OCI-LY3 (cell line): Measurements from ENCODE around the gene INSC.

Experiments
- H2AFZ ChIP-seq: fragments of 200-600, 300-600 bp; shearing (Covaris generic); 2 replicates; pipeline ENCODE4 v1.6.0; 2014; ENCODE audit warnings: antibody characterized with exemption, low read depth, low read length
- H3K27ac ChIP-seq: fragments of 200-600, 300-600 bp; sonication (generic); 2 replicates; pipeline ENCODE4 v1.5.1; 2014; ENCODE audit warnings: mild to moderate bottlenecking, low read length, moderate library complexity, mixed read lengths
- H3K27me3 ChIP-seq: fragments of 200-600, 300-600 bp; sonication (generic); 2 replicates; pipeline ENCODE4 v1.6.1; 2014; ENCODE audit warnings: low read depth, low read length, mixed read lengths
- H3K36me3 ChIP-seq: fragments of 200-600, 300-600 bp; sonication (generic); replicated peaks from 2 replicates; pipeline ENCODE3; 2014; ENCODE audit warnings: low read depth, low read length, mixed read lengths
- H3K4me1 ChIP-seq: fragments of 300-600, 200-600 bp; sonication (generic); 2 replicates; pipeline ENCODE4 v1.6.1; 2014; ENCODE audit warnings: low read length, mixed read lengths
- H3K4me2 ChIP-seq: fragments of 200-600, 300-600 bp; sonication (generic); 2 replicates; pipeline ENCODE4 v1.6.1; 2014; ENCODE audit warnings: low read length, mixed read lengths
- H3K4me3 ChIP-seq: fragments of 300-600, 200-600 bp; sonication (generic); 2 replicates; pipeline ENCODE4 v1.5.1; 2014; ENCODE audit warnings: antibody characterized with exemption, mild to moderate bottlenecking, low read length, moderate library complexity
- H3K79me2 ChIP-seq: fragments of 300-600, 200-600 bp; shearing (Covaris generic); 2 replicates; pipeline ENCODE4 v1.6.1; 2014; ENCODE audit warnings: mild to moderate bottlenecking, low read length, mixed read lengths
- H3K9ac ChIP-seq: fragments of 300-600, 200-600 bp; shearing (Covaris generic); 2 replicates; pipeline ENCODE4 v1.6.0; 2014; ENCODE audit warnings: mild to moderate bottlenecking, low read length, moderate library complexity
- H3K9me3 ChIP-seq: fragments of 200-600, 300-600 bp; shearing (Covaris generic); 2 replicates; pipeline ENCODE4 v1.6.1; 2014; ENCODE audit warnings: low read length, mixed read lengths; ENCODE audit not compliant: insufficient read depth
- H4K20me1 ChIP-seq: fragments of 200-600, 300-600 bp; sonication (generic); 2 replicates; pipeline ENCODE4 v1.6.1; 2016; ENCODE audit warnings: low read length, mixed read lengths; ENCODE audit not compliant: insufficient read depth
- EZH2phosphoT487 ChIP-seq: fragments of 200-600 bp; shearing (Covaris generic); IDR thresholded peaks from 2 replicates; pipeline ENCODE4 v1.6.1; 2018; ENCODE audit warnings: antibody characterized with exemption, mixed run types, low read depth
- TF ChIP-seq, protein P1 (sequence below): fragments of 200-600, 300-600 bp; sonication (generic); IDR thresholded peaks from 2 replicates; pipeline ENCODE4 v1.5.1; 2014; ENCODE audit warnings: antibody characterized with exemption, low read length, low read depth

INSC gene

GRCh38 chr11:15289723-15290122, 175.0 kb downstream of the INSC start:
- TF ChIP-seq EZH2phosphoT487 = no peak
- TF ChIP-seq, protein P1, sequence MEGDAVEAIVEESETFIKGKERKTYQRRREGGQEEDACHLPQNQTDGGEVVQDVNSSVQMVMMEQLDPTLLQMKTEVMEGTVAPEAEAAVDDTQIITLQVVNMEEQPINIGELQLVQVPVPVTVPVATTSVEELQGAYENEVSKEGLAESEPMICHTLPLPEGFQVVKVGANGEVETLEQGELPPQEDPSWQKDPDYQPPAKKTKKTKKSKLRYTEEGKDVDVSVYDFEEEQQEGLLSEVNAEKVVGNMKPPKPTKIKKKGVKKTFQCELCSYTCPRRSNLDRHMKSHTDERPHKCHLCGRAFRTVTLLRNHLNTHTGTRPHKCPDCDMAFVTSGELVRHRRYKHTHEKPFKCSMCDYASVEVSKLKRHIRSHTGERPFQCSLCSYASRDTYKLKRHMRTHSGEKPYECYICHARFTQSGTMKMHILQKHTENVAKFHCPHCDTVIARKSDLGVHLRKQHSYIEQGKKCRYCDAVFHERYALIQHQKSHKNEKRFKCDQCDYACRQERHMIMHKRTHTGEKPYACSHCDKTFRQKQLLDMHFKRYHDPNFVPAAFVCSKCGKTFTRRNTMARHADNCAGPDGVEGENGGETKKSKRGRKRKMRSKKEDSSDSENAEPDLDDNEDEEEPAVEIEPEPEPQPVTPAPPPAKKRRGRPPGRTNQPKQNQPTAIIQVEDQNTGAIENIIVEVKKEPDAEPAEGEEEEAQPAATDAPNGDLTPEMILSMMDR = no peak
- no peak overlapping the region for H3K27ac ChIP-seq

DNA sequence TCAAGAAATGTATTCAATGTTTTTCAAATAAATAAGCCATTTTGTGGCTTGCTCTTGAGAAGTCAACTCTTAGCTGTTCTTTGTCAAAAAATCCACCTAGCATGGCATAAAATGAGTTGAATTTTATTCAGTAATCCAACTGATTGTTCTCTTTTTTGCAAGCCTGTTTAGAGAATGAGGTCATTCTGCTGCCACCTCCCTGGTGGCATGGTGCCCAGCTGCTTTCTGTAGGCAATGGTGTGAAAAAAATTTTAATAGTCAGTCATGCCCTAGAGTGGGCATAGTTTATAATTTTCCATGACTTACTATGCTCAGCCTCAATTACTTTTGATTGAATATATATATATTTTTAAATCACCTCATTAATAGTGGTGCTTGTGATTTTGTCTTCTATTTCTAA, 177.2 kb downstream of the INSC start:
- Histone ChIP-seq H3K4me2 (no peak overlapping the region), H3K27ac (no peak overlapping the region), H3K4me1 (no peaks in the 10 kb centered on the region), H3K9ac (no peak overlapping the region), H3K27me3 (peaks cover 9% of the 10 kb centered on the region), H3K36me3 (no peaks in the 10 kb centered on the region), H2AFZ (no peak overlapping the region), H4K20me1 (no peaks in the 10 kb centered on the region), H3K79me2 (no peaks in the 10 kb centered on the region), H3K9me3 (no peaks in the 10 kb centered on the region), H3K4me3 (no peak overlapping the region)
- TF ChIP-seq, protein P1 = no peak
- no peak for TF ChIP-seq EZH2phosphoT487

More at GRCh38 chr11:15289723-15290122, 175.0 kb downstream of the INSC start:
- no peak overlapping the region for H3K4me3 ChIP-seq
- no peak overlapping the region for H3K4me2 ChIP-seq
- no peaks in the 10 kb centered on the region for H3K36me3 ChIP-seq
- H2AFZ ChIP-seq = no peak overlapping the region
- H4K20me1 ChIP-seq = no peaks in the 10 kb centered on the region
- peaks cover 9% of the 10 kb centered on the region for H3K27me3 ChIP-seq
- H3K9me3 ChIP-seq = no peaks in the 10 kb centered on the region
- no peak overlapping the region for H3K9ac ChIP-seq
- H3K79me2 ChIP-seq = no peaks in the 10 kb centered on the region
- H3K4me1 ChIP-seq = no peaks in the 10 kb centered on the region

GRCh38 chr11:15293975-15294620, 179.4 kb downstream of the INSC start:
- Histone ChIP-seq H2AFZ (no peak overlapping the region), H3K9ac (no peak overlapping the region), H4K20me1 (no peaks in the 10 kb centered on the region), H3K9me3 (no peaks in the 10 kb centered on the region), H3K4me3 (no peak overlapping the region), H3K36me3 (no peaks in the 10 kb centered on the region), H3K79me2 (no peaks in the 10 kb centered on the region), H3K4me1 (no peaks in the 10 kb centered on the region), H3K27me3 (peaks cover 11% of the 10 kb centered on the region), H3K4me2 (no peak overlapping the region), H3K27ac (no peak overlapping the region)
- TF ChIP-seq EZH2phosphoT487 = no peak
- TF ChIP-seq, protein P1 = no peak

DNA sequence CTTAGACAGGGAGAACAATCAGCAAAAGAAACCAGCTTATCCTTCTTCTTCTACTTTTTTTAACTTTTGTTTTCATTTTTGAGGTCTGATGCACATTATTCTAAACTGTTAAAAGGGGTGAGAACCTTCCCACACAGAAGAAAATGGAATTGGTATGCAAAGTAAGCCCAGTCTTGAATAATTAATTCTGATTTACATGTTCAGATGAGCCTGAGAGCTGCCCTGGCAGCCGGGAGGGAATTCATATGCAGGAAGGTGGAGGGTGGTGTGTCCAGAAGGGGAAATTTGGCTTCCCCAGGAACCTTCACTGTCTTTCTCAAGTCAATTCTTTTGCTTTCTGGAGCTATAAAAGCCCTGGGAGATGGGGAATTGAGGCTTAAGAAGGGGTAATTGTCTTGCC, 181.0 kb downstream of the INSC start:
- TF ChIP-seq, protein P1 = no peak
- no peak for TF ChIP-seq EZH2phosphoT487
- Histone ChIP-seq H2AFZ (no peak overlapping the region), H3K9me3 (no peaks in the 10 kb centered on the region), H3K4me1 (no peaks in the 10 kb centered on the region), H3K27me3 (peaks cover 11% of the 10 kb centered on the region), H3K9ac (no peak overlapping the region), H3K4me3 (no peak overlapping the region), H3K36me3 (no peaks in the 10 kb centered on the region), H3K4me2 (no peak overlapping the region), H3K27ac (no peak overlapping the region), H3K79me2 (no peaks in the 10 kb centered on the region), H4K20me1 (no peaks in the 10 kb centered on the region)
